Kidney epithelial cell (primary cell): ENCODE data around the gene NTN1. TPM values are rescaled to one million over a fixed set of nuclear protein-coding genes. Genes with fewer than 3 reads are reported as not detected.

ENCODE experiments used
- DNase-seq: peaks from one replicate; pipeline ENCODE4 v3.0.0-alpha.2; 2010; ENCODE audit warnings: low read depth
- H3K27me3 ChIP-seq: 2 replicates; pipeline ENCODE4 v1.6.0; 2011; ENCODE audit warnings: low read length; ENCODE audit not compliant: control insufficient read depth, insufficient read depth
- H3K36me3 ChIP-seq: 2 replicates; pipeline ENCODE4 v1.5.1; 2011; ENCODE audit warnings: low read length; ENCODE audit not compliant: control insufficient read depth, insufficient read depth
- H3K4me3 ChIP-seq: 2 replicates; pipeline ENCODE4 v1.5.1; 2011; ENCODE audit warnings: low read depth, mild to moderate bottlenecking, control low read depth, low read length
- CTCF ChIP-seq: IDR thresholded peaks from 2 replicates; pipeline ENCODE4 v1.5.1; 2011; ENCODE audit warnings: mild to moderate bottlenecking, moderate library complexity, low read length, control low read depth, inconsistent platforms; ENCODE audit not compliant: insufficient read depth, poor library complexity, severe bottlenecking
- total RNA-seq: library from RNA; depleted of rRNA; stranded (reverse); fragments of >200 nt; gene quantifications from 2 replicates; pipeline ENCODE4 v1.2.3, GENCODE V29; 2015

The NTN1 gene
- total RNA-seq, 1 donor from 2014 or later, result 15.2 TPM

- Histone ChIP-seq H3K27me3 (peaks cover 3% of the 10 kb centered on the region), H3K36me3 (no peaks in the 10 kb centered on the region), H3K4me3 (no peak overlapping the region)
- DNase-seq, result no peak
- TF ChIP-seq CTCF, result no peak
Measured at GRCh38 chr17:9189870-9190269, 168.6 kb downstream of the NTN1 start.

DNA sequence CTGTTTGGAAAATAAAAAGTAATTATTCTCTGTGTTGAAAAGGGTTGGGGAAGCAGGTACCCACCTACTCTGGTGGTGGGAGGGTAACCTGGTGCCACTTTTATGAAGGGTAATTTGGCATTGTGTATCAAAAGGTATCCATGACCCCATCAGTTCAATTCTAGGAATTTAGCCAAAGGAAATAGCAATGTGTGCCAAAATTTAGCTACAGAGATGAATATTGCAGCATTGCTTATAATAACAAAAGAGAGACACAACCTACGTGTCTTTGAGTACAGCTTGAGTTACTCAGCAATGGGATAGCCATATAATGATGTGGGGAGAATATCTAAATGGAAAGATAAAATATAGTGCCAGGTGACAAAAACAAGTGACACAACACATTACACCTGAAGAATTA, 170.7 kb downstream of the NTN1 start:
- no peaks in the 10 kb centered on the region for H3K36me3 ChIP-seq
- H3K27me3 ChIP-seq, result peaks cover 7% of the 10 kb centered on the region
- DNase-seq, result no peak
- TF ChIP-seq CTCF, result no peak
- H3K4me3 ChIP-seq, result no peak overlapping the region

DNA sequence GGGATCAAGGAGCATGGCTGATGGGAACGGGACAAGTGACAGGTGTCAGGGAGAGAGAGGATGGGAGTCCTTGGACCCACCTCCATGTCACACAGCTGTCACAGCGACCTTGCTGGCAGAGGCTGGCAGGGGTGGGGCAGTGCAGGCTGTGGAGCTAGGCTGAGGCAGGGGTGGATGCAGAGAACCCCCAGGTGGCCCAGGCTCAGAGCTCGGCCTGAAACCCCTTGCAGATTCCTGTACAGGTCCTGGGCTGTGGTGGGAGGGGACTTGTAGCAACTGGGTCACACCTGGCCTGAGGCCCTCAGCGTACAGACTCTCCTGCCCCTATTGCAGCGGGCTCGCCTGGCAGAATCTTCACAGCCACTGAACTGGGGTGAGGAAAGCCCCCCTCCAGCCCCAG, 174.1 kb downstream of the NTN1 start:
- peaks cover 7% of the 10 kb centered on the region for H3K27me3 ChIP-seq
- DNase-seq, result no peak
- no peak overlapping the region for H3K4me3 ChIP-seq
- no peaks in the 10 kb centered on the region for H3K36me3 ChIP-seq
- no peak for TF ChIP-seq CTCF

GRCh38 chr17:9195961-9196670, 174.8 kb downstream of the NTN1 start:
- no peak for TF ChIP-seq CTCF
- H3K27me3 ChIP-seq, result peaks cover 7% of the 10 kb centered on the region
- DNase-seq, result no peak

DNA sequence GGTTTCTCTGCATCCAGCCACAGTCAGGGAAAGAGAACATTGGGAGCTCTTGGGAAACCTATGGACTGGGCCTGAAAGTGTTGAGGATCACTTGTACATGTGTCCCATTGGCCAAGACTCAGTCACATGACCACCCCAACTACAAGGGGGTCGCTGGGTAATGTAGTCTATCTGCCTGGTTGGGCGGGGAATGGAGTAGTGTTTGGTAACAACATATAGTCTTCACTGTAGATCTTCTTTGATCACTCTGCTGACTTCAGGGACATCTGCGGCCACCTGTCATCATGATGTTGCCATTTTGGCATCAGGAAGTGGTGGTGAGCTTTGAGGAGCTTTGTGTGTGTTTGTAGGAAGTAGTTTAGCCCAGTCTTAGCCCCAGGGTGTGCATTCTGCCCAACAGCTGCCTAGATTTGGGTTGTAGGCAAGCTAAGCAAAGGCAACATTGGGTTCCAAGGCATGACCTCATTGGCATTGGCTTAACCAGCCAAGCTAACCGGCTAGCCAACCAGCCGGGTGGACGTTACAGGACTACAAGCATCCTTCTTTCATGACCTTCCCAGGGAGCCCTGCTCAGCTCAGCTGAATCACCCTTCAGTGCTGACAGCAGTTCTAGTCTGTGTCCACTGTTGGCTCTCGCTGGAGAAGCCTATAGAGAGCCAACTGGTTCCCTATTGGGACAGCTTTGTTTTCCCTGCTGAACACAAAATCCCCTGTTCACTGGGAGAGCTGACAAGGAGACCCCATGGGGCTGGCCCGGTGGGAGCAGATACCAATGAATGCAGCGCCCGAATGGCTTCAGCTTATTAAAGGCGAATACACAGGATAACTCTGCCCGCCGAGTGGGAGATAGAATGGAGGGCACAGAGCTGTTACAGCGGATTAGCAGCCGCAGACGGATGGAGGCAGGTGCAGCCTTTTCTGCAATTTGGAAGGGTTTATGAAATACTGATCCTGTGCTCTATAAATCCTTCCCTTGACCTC, 178.6 kb downstream of the NTN1 start:
- TF ChIP-seq CTCF, result no peak
- Histone ChIP-seq H3K27me3 (peaks cover 7% of the 10 kb centered on the region), H3K4me3 (no peak overlapping the region), H3K36me3 (no peaks in the 10 kb centered on the region)
- DNase-seq, result no peak

More at GRCh38 chr17:9195961-9196670, 174.8 kb downstream of the NTN1 start:
- Histone ChIP-seq H3K36me3 (no peaks in the 10 kb centered on the region), H3K4me3 (no peak overlapping the region)
